GM20431 (cell line): Measurements from ENCODE around the gene CYP2A7.
"Not testable (repeated sequence)": the region's sequence is repeated elsewhere in the genome, so short reads cannot be mapped to it uniquely, and the experiment has no call there.

Experiments
- in situ Hi-C: fragments of 300-500 bp; cut with MseI, MboI; formaldehyde crosslinking; loops from one replicate; pipeline ENCODE4 v1.15.0; 2020; ENCODE audit warnings: low sequenced_read_pairs; ENCODE audit not compliant: unreplicated experiment

Gene CYP2A7

DNA sequence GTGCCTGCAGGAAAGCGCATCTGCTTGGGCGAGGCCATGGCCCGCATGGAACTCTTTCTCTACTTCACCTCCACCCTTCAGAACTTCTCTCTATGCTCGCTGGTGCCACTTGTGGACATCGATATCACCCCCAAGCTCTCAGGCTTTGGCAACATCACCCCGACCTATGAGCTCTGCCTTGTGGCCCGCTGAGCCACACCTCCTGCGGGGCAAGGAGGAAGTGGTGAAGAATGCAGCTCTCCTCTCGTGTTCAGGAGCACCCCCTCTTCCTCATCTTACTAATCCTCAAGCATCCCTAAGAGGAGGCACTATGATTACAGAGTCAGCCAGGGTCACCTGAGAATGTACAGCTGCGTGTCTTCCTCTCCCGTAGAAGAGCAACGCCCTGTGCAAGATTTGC lies 17.9 kb upstream of the CYP2A7 start:
- in situ Hi-C loops = not testable (repeated sequence)

DNA sequence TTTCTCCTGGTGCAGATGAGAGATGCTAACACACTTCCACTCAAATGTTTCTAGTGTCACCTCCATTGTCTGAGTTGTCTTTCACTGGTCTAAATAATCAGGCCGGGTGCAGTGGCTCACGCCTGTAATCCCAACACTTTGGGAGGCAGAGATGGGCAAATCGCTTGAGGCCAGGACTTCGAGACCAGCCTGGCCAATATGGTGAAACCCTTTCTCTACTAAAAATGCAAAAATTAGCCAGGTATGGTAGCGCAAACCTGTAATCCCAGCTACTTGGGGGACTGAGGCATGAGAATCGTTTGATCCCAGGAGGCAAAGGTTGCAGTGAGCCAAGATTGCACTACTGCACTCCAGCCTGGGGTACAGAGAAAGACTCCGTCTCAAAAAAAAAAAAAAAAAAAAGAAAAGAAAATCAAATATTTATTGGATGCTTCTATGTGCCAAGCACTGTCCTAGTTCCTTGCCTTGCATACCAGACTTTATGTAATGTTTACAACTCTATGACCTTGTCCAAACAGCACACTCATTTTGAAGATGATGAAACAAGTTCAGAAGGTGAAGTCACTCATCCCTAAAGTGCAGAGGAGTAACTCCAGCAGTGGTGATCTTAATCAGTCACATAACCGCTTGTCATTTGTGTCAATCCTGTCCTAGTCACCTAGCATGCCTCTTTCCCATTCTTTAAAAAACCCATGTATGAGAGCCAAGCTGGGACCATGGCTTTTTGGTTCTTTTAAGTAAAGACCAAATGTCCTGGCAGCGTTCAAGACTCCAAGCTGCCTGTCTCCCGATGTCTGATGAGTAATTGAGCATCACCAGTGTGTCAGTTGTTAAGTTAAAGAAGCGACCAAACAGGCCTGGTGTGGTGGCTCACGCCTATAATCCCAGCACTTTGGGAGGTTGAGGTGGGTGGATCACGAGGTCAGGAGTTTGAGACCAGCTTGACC lies 15.1 kb upstream of the CYP2A7 start:
- in situ Hi-C loops = not testable (repeated sequence)

DNA sequence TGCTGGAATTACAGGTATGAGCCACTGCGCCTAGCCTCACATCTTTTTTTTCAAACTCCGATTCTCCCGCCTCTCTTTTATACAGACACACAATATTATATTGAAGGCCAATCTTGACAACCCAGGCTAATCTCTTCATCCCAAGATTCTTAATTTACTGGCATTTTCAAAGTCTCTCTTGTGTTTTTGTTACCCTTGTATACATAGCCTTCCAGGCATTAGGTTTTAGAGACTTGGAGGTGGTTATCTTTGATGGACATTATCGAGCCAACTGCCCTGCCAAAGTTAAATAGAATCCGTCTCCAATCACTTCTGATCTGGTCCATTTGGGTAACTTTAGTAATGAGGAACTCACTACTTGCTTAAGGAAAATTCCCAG lies 14.4 kb upstream of the CYP2A7 start:
- in situ Hi-C loops = no loop called here

DNA sequence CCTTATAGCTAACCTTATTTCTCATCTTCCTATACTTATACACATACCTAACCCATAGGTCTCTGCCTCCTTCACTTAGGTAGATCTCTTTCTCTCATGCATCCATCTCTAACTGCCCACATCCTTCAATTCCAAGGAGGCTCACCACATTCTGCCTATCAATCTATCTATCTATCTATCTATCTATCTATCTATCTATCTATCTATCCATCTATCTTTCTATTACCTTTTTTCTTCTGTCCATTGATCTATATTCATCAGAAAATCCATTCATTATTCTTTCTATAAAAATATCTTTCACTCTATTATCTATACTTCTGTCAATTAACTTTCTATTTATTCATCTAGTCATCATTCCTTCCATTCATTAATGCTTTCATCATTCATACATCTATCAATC lies 11.1 kb upstream of the CYP2A7 start:
- in situ Hi-C loops = no loop called here

DNA sequence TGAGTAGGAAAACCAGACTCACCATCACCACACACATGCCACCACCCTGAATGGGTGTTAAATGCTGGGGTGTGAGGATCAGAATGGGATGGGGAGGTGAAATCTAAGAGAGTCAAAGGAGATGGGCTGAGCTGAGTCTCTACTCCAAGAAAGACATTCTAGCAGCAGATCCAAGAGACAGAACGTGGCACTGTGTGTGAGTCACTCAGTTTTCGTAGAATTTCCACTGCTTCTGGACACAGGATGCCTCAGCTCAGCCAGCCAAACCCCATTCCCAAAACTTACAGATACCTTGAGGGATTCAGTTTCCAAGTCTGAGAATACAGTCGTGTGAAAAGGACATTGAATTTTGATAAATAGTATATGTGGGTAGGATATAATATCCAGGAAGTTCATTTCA lies 7.3 kb upstream of the CYP2A7 start:
- in situ Hi-C loops = no loop called here

DNA sequence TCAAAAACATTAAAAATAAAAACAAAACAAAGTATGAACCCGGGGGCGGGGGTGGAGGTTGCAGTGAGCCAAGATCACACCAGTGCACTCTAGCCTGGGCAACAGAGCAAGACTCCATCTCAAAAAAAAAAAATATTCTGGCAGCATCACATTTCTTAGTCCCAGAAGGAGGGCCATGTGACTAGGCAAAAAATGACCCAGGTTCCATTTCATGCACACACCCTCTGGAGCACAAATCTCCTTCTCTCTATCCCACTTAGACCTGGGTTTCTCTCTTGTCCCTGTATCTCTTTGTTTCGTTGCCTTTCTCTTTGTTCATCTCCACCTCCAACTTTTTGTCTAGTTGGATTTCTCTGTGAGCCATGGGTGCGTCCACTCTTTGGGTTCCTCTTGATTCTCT lies 6.2 kb upstream of the CYP2A7 start:
- in situ Hi-C loops = no loop called here

DNA sequence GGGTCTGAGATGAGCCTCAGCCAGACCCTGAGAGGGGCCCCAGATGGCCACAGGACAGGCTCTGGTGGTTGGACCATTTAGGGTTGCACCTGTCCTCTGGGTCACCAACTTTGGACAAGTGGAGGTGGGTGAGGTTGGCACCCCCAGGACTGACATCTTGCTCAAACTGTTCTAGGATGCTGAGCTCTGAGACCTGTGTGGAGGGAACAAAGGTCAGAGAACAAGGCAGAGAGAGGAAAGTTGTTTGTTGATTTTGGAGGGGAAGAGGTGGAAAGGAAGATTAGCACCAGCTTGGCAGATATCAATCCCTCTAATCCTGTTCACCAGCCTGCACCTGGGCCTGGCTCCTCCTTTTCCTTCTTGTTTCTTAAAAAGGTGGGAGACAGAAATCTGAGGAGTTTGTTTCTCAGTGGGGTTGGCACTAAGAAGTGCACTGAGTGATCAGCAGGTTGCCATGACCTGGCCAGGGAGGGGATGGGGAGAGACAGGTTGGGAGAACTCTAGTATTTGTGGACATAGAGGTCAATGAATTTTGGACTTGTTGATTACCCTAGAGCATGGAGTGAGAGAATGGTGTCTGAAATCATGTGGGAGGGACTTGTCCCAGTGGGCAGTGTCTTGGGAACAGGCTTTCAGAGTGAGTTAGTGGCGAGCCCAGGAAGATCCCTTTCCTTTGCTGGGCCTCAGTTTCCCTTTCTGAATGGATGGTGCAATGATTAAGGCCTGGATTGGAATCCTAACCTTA lies 2.3 kb upstream of the CYP2A7 start:
- in situ Hi-C loops = not testable (repeated sequence)

DNA sequence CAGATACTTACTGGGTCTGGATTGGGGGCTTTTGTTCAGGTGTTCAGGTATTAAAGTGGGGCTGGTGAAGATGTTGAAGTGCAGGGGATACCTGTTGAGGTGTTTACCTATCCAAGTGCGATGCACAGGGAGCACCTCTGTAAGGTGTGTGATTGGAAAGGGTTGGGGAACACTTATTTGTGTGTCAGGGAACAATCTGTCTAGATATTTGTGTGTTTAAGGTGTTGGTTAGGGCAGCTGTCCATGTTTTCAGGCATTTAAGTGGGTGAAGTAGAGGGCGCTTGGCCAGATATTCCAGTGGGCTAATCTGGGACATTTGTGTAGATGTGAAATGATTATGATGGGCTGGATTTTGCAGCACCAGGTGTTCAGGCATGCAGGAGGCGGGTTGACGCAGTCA lies 2.7 kb downstream of the CYP2A7 start:
- in situ Hi-C loops = not testable (repeated sequence)

DNA sequence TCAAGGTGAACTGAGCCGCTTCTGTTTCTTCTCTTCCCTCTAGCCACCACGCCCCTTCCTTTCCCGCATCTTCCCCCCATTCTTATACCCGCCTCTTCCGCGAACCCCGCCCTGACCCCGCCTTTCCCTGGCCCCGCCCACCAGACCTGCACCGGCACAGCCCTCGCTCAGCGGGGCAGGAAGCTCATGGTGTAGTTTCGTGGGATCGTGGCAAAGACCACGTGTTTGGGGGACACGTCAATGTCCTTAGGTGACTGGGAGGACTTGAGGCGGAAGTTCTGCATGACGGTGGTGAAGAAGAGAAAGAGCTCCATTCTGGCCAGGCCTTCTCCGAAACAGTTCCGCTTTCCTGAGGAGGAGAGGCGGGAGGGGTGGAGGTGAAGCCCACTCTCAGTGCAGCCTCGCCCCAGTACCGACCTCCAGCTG lies 6.5 kb downstream of the CYP2A7 start:
- in situ Hi-C loops = not testable (repeated sequence)

DNA sequence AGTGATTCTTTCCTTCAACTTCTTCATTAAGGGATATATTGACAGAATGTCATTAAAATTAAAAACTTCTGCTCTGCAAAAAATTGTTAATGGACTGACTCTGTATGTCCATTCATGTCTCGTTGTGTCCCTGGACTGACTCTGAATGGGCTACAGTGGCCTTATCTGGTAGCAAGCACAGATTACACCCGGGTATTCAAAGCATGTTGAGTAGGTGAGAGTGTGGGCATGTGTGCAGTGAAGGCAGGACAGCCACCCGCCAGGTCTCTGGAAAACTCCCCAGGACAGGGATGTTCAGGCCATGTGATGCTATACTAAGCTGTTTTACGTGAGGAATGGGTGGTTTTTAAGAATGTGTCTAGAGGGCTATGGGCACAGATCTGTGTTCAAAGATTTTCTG lies 7.2 kb downstream of the CYP2A7 start:
- in situ Hi-C loops = not testable (repeated sequence)

DNA sequence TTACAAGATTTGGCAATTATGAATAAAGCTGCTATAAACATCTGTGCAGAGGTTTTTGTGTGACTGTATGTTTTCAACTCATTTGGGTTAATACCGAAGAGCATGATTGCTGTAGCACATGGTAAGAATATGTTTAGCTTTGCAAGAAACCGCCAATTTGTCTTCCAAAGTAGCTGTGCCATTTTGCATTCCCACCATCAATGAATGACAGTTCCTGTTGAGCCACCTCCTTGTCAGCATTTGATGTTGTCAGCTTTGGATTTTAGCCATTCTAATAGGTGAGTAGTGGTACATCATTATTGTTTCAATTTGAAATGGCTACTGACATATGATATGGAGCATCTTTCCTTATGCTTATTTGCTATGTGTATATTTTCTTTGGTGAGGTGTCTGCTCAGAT lies 8.2 kb downstream of the CYP2A7 start:
- in situ Hi-C loops = not testable (repeated sequence)

DNA sequence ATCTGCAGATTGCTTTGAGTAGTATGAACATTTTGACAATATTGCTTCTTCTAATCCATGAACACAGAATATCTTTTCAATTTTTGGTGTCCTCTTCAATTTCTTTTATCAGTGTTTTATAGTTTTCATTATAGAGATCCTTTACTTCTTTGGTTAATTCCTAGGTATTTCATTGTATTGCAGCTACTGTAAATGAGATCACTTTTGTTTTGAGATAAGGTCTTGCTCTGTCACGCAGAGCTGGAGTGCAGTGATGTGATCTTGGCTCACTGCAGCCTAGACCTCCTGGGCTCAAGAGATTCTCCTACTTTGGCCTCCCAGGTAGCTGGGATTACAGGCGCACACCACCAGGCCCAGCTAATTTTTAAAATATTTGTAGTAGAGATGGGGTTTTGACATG lies 9.8 kb downstream of the CYP2A7 start:
- in situ Hi-C loops = no loop called here

DNA sequence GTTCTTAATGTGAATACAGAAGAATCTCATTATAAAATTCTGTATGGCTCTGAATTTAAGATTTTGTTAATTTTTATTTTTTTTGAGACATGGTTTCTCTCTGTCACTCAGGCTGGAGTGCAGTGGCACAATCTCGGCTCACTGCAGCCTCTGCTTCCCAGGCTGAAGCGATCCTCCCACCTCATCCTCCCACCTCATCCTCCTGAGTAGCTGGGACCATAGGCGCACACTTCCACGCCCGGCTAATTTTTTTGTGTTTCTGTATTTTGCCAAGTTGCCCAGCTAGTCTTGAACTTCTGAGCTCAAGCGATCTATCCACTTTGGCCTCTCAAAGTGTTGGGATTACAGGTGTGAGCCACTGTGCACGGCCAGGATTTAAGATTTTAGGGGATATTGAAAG lies 14.3 kb downstream of the CYP2A7 start:
- in situ Hi-C loops = no loop called here

DNA sequence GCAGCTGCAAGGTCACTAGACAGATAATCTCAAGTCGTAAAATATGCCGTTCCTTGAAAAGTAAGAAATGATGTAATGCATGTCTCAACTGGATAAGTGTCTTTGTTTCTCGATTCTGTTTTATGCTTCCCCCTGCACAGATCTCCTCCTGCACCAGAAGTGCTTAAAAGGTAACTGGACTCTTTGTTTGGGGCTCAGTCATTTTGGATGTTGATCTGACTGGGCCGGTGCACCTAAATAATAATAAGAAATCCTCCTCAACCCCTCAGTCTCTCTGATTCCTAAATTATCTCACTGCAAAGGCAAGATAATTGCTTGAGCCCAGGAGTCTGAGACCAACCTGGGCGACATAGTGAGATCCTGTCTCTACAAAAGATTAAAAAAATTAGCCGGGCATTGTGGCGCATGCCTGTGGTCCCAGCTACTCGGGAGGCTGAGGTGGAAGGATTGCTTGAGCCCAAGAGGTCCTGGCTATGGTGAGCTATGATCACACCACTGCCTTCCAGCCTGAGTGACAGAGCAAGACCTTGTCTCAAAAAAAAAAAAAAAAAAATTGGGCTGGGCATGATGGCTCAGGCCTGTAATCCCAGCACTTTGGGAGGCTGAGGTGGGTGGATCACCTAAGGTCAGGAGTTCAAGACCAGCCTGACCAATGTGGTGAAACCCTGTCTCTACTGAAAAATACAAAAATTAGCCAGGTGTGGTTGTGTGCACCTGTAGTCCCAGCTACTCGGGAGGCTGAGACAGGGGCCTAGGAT lies 17.1 kb downstream of the CYP2A7 start:
- in situ Hi-C loops = not testable (repeated sequence)

DNA sequence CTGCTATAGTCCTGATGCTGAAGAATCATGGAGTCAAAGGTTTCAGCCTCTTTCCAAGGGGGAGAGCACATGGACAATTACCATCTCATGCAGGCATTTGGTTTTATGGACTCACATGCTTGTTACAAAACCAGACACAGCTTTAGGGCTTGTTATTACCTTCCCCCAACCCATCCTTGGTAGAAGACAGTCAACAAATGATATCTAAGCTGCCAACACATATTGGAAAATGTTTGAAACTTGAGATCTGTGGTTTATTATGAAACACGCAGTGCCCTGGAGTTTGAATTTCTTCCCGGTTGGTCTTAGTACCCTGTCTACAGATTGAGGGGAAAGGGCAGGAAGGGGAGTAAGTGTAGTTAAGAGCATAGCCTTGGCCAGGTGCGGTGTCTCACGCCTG lies 19.2 kb downstream of the CYP2A7 start:
- in situ Hi-C loops = no loop called here

DNA sequence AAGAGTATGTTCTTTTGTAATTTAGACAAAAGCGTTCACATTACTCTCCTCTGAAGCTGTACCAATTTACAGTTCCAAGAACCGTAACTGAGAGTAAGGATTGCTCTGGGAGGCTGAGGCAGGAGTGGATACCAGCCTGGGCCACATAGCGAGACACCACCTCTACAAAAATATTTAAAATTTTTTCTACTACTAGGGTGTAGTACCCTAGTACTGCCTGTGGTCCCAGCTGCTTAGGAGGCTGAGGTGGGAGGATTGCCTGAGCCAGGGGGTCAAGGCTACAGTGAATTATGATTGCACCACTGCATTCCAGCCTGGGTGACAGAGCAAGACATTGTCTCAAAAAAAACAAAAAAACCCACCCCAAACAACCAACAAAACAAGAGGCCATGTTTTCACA lies 19.7 kb downstream of the CYP2A7 start:
- in situ Hi-C loops = no loop called here

DNA sequence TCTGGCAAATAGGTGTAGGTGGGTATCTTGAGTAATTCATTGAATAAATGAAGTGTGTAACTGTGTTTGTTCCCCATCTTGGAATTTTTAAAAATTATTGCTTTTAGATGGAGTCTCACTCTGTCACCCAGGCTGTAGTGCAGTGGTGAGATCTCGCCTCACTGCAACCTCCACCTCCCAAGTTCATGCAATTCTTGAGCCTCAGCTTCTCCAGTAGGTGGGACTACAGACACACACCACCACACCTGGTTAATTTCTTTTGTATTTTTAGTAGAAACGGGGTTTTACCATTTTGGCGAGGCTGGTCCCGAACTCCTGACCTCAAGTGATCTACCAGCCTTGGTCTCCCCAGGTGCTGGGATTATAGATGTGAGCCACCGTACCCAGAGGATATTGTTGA lies 23.9 kb downstream of the CYP2A7 start:
- in situ Hi-C loops = no loop called here

DNA sequence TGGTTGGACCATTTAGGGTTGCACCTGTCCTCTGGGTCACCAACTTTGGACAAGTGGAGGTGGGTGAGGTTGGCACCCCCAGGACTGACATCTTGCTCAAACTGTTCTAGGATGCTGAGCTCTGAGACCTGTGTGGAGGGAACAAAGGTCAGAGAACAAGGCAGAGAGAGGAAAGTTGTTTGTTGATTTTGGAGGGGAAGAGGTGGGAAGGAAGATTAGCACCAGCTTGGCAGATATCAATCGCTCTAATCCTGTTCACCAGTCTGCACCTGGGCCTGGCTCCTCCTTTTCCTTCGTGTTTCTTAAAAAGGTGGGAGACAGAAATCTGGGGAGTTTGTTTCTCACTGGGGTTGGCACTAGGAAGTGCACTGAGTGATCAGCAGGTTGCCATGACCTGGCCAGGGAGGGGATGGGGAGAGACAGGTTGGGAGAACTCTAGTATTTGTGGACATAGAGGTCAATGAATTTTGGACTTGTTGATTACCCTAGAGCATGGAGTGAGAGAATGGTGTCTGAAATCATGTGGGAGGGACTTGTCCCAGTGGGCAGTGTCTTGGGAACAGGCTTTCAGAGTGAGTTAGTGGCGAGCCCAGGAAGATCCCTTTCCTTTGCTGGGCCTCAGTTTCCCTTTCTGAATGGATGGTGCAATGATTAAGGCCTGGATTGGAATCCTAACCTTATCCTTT lies 29.4 kb downstream of the CYP2A7 start:
- in situ Hi-C loops = not testable (repeated sequence)

DNA sequence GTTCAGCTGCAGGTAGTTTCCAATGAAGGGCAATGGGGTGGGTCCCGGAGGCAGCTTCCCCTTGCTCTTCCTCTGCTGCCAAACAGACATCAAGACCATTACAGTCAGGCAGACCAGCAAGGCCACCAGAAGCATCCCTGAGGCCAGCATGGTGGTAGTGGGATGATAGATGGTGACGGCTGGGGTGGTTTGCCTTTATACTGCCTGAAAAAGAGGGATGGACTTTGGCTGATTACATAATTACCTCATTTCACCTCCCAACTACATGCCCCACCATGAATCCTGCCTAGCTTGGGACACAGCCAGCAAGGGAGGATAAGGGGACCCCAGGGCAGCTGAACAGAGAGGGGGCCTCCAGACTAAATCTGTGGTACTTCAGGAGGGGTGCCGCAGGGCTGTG lies 31.8 kb downstream of the CYP2A7 start, which contains the start of gene CYP2A6:
CYP2A6 (minus strand) TSS at position 171 of the 400 bp plus-strand sequence; CDS start at position 150, 21 bp downstream.
- in situ Hi-C loops = not testable (repeated sequence)

DNA sequence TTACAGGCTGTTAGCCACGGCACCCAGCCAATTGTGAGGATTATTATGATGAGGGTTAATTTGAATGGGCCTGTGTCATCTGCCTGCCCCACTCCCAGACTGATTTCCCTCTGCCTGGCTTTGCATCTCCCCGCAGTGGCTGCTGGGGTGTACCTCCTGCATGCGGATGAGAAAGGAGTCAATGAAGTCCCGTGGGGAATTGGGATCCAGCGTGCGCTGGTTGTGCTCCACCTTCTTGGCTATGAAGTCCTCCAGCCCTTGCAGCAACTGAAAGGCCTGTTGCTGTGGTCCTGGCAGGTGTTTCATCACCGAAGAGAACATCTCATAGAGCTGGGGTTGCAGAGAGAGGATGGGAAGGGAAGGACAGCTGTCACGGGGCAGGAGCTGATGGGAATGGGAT lies 35.3 kb downstream of the CYP2A7 start:
- in situ Hi-C loops = not testable (repeated sequence)
